PFSK-1 (cell line): ENCODE data around the gene FAM124B. TPM values are rescaled to one million over a fixed set of nuclear protein-coding genes. Genes with fewer than 3 reads are reported as not detected.

Experiments used
- FOXP2 ChIP-seq: optimal IDR thresholded peaks from 2 replicates; pipeline ENCODE3; 2011; ENCODE audit warnings: borderline replicate concordance, control low read depth, inconsistent platforms; ENCODE audit not compliant: insufficient read depth; ENCODE audit errors: extremely low read length, extremely low read depth
- POLR2AphosphoS5 ChIP-seq: IDR thresholded peaks from 2 replicates; pipeline ENCODE4 v1.6.1; 2012; ENCODE audit warnings: low read depth, mild to moderate bottlenecking, control low read depth, low read length, moderate library complexity
- SIN3A ChIP-seq: IDR thresholded peaks from 2 replicates; pipeline ENCODE4 v1.6.1; 2012; ENCODE audit warnings: mild to moderate bottlenecking, low read length, moderate library complexity, borderline replicate concordance; ENCODE audit not compliant: insufficient read depth
- TAF1 ChIP-seq: IDR thresholded peaks from 2 replicates; pipeline ENCODE4 v1.6.1; 2012; ENCODE audit warnings: low read length, control low read depth, borderline replicate concordance; ENCODE audit not compliant: insufficient read depth
- polyA plus RNA-seq: library from polyadenylated mRNA; unstranded; fragments of >200 nt; gene quantifications from one replicate; pipeline ENCODE4 v1.2.1, GENCODE V29; 2012; ENCODE audit warnings: low read depth, missing spikeins; ENCODE audit not compliant: insufficient read length
- TF ChIP-seq, protein P1 (sequence below), 2 experiments: IDR thresholded peaks; 2 replicates each; pipeline versions ENCODE4 v1.6.1 to v1.8.0; 2011 to 2012; ENCODE audit warnings: low read depth in 2 of 2, low read length in 2 of 2, control low read depth in 1 of 2, inconsistent platforms in 1 of 2, mild to moderate bottlenecking in 1 of 2, moderate library complexity in 1 of 2; ENCODE audit not compliant: insufficient read depth in 1 of 2

FAM124B gene, protein sequence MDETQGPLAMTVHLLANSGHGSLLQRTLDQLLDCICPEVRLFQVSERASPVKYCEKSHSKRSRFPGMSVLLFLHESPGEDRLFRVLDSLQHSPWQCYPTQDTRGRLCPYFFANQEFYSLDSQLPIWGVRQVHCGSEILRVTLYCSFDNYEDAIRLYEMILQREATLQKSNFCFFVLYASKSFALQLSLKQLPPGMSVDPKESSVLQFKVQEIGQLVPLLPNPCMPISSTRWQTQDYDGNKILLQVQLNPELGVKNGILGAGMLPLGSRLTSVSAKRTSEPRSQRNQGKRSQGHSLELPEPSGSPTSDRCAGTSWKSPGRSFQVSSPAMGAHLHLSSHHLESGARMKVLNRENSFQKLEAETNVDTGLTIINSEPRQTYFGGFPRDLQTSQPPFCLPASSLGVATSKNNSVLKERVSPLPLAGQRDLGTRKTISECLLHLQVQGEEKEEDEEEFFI
- not detected for polyA plus RNA-seq

- TF ChIP-seq, protein P1, sequence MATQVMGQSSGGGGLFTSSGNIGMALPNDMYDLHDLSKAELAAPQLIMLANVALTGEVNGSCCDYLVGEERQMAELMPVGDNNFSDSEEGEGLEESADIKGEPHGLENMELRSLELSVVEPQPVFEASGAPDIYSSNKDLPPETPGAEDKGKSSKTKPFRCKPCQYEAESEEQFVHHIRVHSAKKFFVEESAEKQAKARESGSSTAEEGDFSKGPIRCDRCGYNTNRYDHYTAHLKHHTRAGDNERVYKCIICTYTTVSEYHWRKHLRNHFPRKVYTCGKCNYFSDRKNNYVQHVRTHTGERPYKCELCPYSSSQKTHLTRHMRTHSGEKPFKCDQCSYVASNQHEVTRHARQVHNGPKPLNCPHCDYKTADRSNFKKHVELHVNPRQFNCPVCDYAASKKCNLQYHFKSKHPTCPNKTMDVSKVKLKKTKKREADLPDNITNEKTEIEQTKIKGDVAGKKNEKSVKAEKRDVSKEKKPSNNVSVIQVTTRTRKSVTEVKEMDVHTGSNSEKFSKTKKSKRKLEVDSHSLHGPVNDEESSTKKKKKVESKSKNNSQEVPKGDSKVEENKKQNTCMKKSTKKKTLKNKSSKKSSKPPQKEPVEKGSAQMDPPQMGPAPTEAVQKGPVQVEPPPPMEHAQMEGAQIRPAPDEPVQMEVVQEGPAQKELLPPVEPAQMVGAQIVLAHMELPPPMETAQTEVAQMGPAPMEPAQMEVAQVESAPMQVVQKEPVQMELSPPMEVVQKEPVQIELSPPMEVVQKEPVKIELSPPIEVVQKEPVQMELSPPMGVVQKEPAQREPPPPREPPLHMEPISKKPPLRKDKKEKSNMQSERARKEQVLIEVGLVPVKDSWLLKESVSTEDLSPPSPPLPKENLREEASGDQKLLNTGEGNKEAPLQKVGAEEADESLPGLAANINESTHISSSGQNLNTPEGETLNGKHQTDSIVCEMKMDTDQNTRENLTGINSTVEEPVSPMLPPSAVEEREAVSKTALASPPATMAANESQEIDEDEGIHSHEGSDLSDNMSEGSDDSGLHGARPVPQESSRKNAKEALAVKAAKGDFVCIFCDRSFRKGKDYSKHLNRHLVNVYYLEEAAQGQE (IDR thresholded peaks at IDR 0.05; ENCODE audit: insufficient read depth in 1 of 2, low read depth in 2 of 2, low read length in 2 of 2) = no peak
- peak; percentile 20 for TF ChIP-seq FOXP2
Measured at GRCh38 chr2:224401641-224402342, at the start of gene FAM124B. TSS of gene FAM124B (minus strand) at chr2:224402107. CDS start at chr2:224401768, 339 bp downstream.

DNA sequence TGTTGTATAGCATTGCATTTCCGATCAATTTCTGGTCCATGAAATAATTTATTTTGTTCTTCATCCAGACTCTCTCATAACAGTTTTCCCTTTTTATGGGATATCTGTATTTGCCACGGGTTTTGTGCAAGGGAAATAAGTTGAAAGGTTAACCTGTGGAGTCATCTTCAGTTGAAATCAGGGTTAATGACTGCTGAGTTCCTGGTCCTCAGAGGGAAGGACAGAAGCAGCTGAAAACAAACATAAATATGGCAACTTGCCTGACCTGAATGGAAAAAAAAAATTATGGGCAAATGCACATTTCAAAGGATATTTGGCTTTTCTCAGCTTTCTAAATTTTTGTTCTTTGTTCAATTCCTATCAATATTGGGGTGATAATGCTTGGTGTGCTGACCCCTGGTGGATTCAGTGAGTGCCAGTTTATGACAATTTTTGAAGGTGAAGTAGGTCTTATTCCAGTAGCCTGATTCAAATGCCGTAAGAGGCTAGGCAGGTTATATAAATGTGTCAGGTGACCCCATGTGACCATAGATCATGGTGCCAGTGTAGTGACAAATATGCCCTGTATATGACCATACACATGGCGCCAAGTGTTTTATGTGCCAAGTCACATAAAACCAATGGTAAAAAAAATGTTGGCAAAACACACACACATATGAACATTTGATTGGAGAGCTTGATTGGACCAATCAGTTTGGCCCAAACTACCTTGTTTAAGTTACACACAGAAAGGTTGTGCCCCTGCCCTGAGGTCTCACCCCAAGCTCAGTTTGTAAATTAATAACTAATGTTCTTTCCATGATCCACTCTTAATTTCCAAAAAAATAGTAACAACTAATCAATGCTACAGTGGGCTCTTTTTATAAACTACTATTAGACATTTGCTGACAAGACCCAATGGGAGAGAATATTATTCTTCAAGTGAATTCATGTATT, 47.6 kb upstream of the FAM124B start:
- TF ChIP-seq, protein P1 (IDR thresholded peaks at IDR 0.05; ENCODE audit: insufficient read depth in 1 of 2, low read depth in 2 of 2, low read length in 2 of 2) = no peak
- TF ChIP-seq TAF1 = no peak
- no peak for TF ChIP-seq FOXP2
- TF ChIP-seq SIN3A = no peak
- TF ChIP-seq POLR2AphosphoS5 = no peak

DNA sequence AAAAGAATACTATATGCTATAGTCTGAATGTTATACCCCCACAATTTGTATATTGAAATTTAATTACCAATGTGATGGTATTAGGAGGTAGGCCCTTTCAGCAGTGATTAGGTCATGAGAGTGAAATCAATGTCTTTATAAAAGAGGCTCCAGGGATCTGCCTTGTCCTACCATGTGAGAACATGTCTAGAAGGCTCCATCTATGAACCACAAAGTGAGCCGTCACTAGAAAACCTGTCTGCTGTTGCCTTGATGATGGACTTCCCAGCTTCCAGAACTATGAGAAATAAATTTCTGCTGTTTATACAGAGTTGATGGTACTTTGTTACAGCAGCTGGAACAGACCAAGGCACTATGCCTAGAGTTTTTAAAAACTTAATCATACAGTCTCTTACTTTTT, 46.3 kb upstream of the FAM124B start:
- no peak for TF ChIP-seq POLR2AphosphoS5
- no peak for TF ChIP-seq TAF1
- TF ChIP-seq FOXP2 = no peak
- TF ChIP-seq SIN3A = no peak
- TF ChIP-seq, protein P1 (IDR thresholded peaks at IDR 0.05; ENCODE audit: insufficient read depth in 1 of 2, low read depth in 2 of 2, low read length in 2 of 2) = no peak

- TF ChIP-seq FOXP2 (no peak), TAF1 (no peak), POLR2AphosphoS5 (no peak), SIN3A (no peak)
- TF ChIP-seq, protein P1 (IDR thresholded peaks at IDR 0.05; ENCODE audit: insufficient read depth in 1 of 2, low read depth in 2 of 2, low read length in 2 of 2) = no peak
Measured at GRCh38 chr2:224444783-224445182, 42.9 kb upstream of the FAM124B start.
